Amniotic epithelial cell (primary cell): ENCODE data around the gene POMP.

Experiments
- DNase-seq: peaks from one replicate; pipeline ENCODE4 v3.0.0-alpha.2; 2010; ENCODE audit warnings: low read depth

The POMP gene

GRCh38 chr13:28637714-28638355 lies 21.1 kb upstream of the POMP start:
- DNase-seq = no peak

GRCh38 chr13:28638756-28639155 lies 20.2 kb upstream of the POMP start:
- DNase-seq = no peak

- peak; percentile 82 for DNase-seq
Observed at GRCh38 chr13:28640861-28641599, 17.9 kb upstream of the POMP start.

GRCh38 chr13:28641600-28641926 lies 17.4 kb upstream of the POMP start:
- peak; percentile 82 for DNase-seq

- DNase-seq = no peak
Observed at GRCh38 chr13:28650284-28650683, 8.6 kb upstream of the POMP start.

GRCh38 chr13:28651810-28652401 lies 7.0 kb upstream of the POMP start:
- DNase-seq = peak; percentile 26

GRCh38 chr13:28653111-28653510 lies 5.8 kb upstream of the POMP start:
- no peak for DNase-seq

GRCh38 chr13:28654276-28654675 lies 4.7 kb upstream of the POMP start:
- DNase-seq = peak; percentile 44

GRCh38 chr13:28655561-28655960 lies 3.4 kb upstream of the POMP start:
- peak; percentile 83 for DNase-seq

GRCh38 chr13:28657784-28658538 lies 969 bp upstream of the POMP start:
- peak; percentile 30 for DNase-seq

GRCh38 chr13:28658539-28658795 lies 463 bp upstream of the POMP start:
- DNase-seq = no peak

- DNase-seq = peak; percentile 81
Observed at GRCh38 chr13:28659621-28659970, 666 bp downstream of the POMP start.

- no peak for DNase-seq
Observed at GRCh38 chr13:28666897-28667488, 8.1 kb downstream of the POMP start.

GRCh38 chr13:28671126-28671792 lies 12.3 kb downstream of the POMP start:
- DNase-seq = no peak

- DNase-seq = no peak
Observed at GRCh38 chr13:28678809-28679208, 19.9 kb downstream of the POMP start.

GRCh38 chr13:28679628-28680027 lies 20.7 kb downstream of the POMP start:
- DNase-seq = peak; percentile 29

- no peak for DNase-seq
Observed at GRCh38 chr13:28680541-28680940, 21.6 kb downstream of the POMP start.

- DNase-seq = peak; percentile 25
Observed at GRCh38 chr13:28683169-28683568, 24.2 kb downstream of the POMP start.

- peak; percentile 41 for DNase-seq
Observed at GRCh38 chr13:28684257-28684656, 25.3 kb downstream of the POMP start.

GRCh38 chr13:28685114-28685513 lies 26.2 kb downstream of the POMP start:
- DNase-seq = no peak

GRCh38 chr13:28685892-28686291 lies 27.0 kb downstream of the POMP start:
- no peak for DNase-seq
